ENCODE data around the gene HIVEP3. TPM values are rescaled to one million over a fixed set of nuclear protein-coding genes. Genes with fewer than 3 reads are reported as not detected.

The HIVEP3 gene
- total and polyA plus RNA-seq, 4 experiments from 2014 or later: 8.2 to 12.8 (median 10.8) TPM

GRCh38 chr1:41806472-41807155, 112.1 kb downstream of the HIVEP3 start:
- intact Hi-C loops (cut with micrococcal nuclease): no loop called here

GRCh38 chr1:41805771-41806471, 112.8 kb downstream of the HIVEP3 start:
- Histone ChIP-seq H3K27me3 (ENCODE audit: insufficient read depth, low read length) (no peaks in the 10 kb centered on the region), H3K4me1 (ENCODE audit: insufficient read depth, low read length) (peaks cover 72% of the 10 kb centered on the region), H3K4me3 (ENCODE audit: low read length in 2 of 2) (no peak overlapping the region), H3K36me3 (ENCODE audit: insufficient read depth, low read length) (no peaks in the 10 kb centered on the region), H3K27ac (ENCODE audit: low read depth, low read length) (peak overlapping the region; percentile 30), H3K9me3 (ENCODE audit: control insufficient read depth in 1 of 2, low read length in 2 of 2) (no peaks in the 10 kb centered on the region)
- Mint-ChIP-seq H3K4me1 (peaks cover 65 to 93% (median 71%) of the 10 kb centered on the region in 4 donors), H3K36me3 (no peaks in the 10 kb centered on the region), H3K27me3 (no peaks in the 10 kb centered on the region), H3K27ac (peak overlapping the region; percentile 74 to 97 (median 93)), H3K9me3 (no peaks in the 10 kb centered on the region), H3K4me3 (peak overlapping the region; percentile 15 to 86 (median 80))
- ChIA-PET POLR2A (ENCODE audit: partially characterized antibody) (interaction anchor here (1.5 to 6.3 kb wide), 5 partner anchors 13 to 229 kb away, joined by 3 to 35 read pairs (median 11); partner anchors contain the start of gene HIVEP3), CTCF (ENCODE audit: partially characterized antibody) (interaction anchor here (0.7 to 2.9 kb wide), 8 partner anchors 8 to 368 kb away, joined by 3 to 8 read pairs (median 4); no protein-coding TSS in a partner anchor)
- intact Hi-C loops (cut with micrococcal nuclease): no loop called here
- peak in 2 of 5 donors; percentile 31 to 63 for DNase-seq

More at GRCh38 chr1:41806472-41807155, 112.1 kb downstream of the HIVEP3 start:
- Mint-ChIP-seq H3K36me3 (no peaks in the 10 kb centered on the region), H3K4me3 (peak overlapping the region in 7 of 8 donors; percentile 74 to 86 (median 83)), H3K27ac (peak overlapping the region; percentile 74 to 97 (median 93)), H3K9me3 (no peaks in the 10 kb centered on the region), H3K27me3 (no peaks in the 10 kb centered on the region), H3K4me1 (peaks cover 67 to 93% (median 72%) of the 10 kb centered on the region in 4 donors)
- peak overlapping the region in 1 of 2 donors; percentile 20 for H3K4me3 ChIP-seq (ENCODE audit: low read length in 2 of 2)
- H3K27me3 ChIP-seq (ENCODE audit: insufficient read depth, low read length): no peaks in the 10 kb centered on the region
- peak in 4 of 5 donors; percentile 28 to 58 (median 31) for DNase-seq
- H3K4me1 ChIP-seq (ENCODE audit: insufficient read depth, low read length): peaks cover 72% of the 10 kb centered on the region
- H3K36me3 ChIP-seq (ENCODE audit: insufficient read depth, low read length): no peaks in the 10 kb centered on the region
- ChIA-PET POLR2A (ENCODE audit: partially characterized antibody) (interaction anchor here (0.6 to 6.3 kb wide), 5 partner anchors 14 to 229 kb away, joined by 3 to 35 read pairs (median 4); partner anchors contain the start of gene HIVEP3), CTCF (ENCODE audit: partially characterized antibody) (interaction anchor here (1.3 to 2.9 kb wide), 3 partner anchors 14 to 233 kb away, joined by 3 to 8 read pairs (median 3); no protein-coding TSS in a partner anchor)
- H3K27ac ChIP-seq (ENCODE audit: low read depth, low read length): peak overlapping the region; percentile 30
- H3K9me3 ChIP-seq (ENCODE audit: control insufficient read depth in 1 of 2, low read length in 2 of 2): no peaks in the 10 kb centered on the region

- Mint-ChIP-seq H3K27me3 (no peaks in the 10 kb centered on the region), H3K27ac (peak overlapping the region; percentile 11 to 93 (median 89)), H3K36me3 (peaks cover 0 to 1% of the 10 kb centered on the region in 2 donors), H3K4me1 (peaks cover 76 to 96% (median 84%) of the 10 kb centered on the region in 4 donors), H3K4me3 (peak overlapping the region in 6 of 8 donors; percentile 24 to 78 (median 53)), H3K9me3 (no peaks in the 10 kb centered on the region)
- CTCF ChIA-PET (ENCODE audit: partially characterized antibody): interaction anchor here (0.5 to 2.9 kb wide), 11 partner anchors 12 to 230 kb away, joined by 3 to 14 read pairs (median 5); no protein-coding TSS in a partner anchor
- Histone ChIP-seq H3K36me3 (ENCODE audit: insufficient read depth, low read length) (no peaks in the 10 kb centered on the region), H3K4me1 (ENCODE audit: insufficient read depth, low read length) (peaks cover 87% of the 10 kb centered on the region), H3K4me3 (ENCODE audit: low read length in 2 of 2) (no peak overlapping the region), H3K27me3 (ENCODE audit: insufficient read depth, low read length) (no peaks in the 10 kb centered on the region), H3K9me3 (ENCODE audit: control insufficient read depth in 1 of 2, low read length in 2 of 2) (no peaks in the 10 kb centered on the region), H3K27ac (ENCODE audit: low read depth, low read length) (no peak overlapping the region)
- POLR2A ChIA-PET (ENCODE audit: partially characterized antibody): interaction anchor here (0.9 to 6.3 kb wide), 11 partner anchors 12 to 369 kb away, joined by 3 to 35 read pairs (median 6); no protein-coding TSS in a partner anchor
- DNase-seq: peak in 2 of 5 donors; percentile 28
- intact Hi-C loops (cut with micrococcal nuclease): loop anchor here (5.0 kb wide), 1 partner anchor 233 kb away; no protein-coding TSS in a partner anchor
Observed at GRCh38 chr1:41804176-41804575, 114.5 kb downstream of the HIVEP3 start.

- H3K36me3 Mint-ChIP-seq: peaks cover 0 to 6% of the 10 kb centered on the region in 2 donors
- no peak for DNase-seq
- peak overlapping the region; percentile 75 to 97 (median 93) for H3K27ac Mint-ChIP-seq
- CTCF ChIA-PET (ENCODE audit: partially characterized antibody): interaction anchor here (0.5 to 2.9 kb wide), 5 partner anchors 11 to 229 kb away, joined by 3 to 14 read pairs (median 8); no protein-coding TSS in a partner anchor
- H3K4me1 Mint-ChIP-seq: peaks cover 77 to 98% (median 87%) of the 10 kb centered on the region in 4 donors
- no peaks in the 10 kb centered on the region for H3K36me3 ChIP-seq (ENCODE audit: insufficient read depth, low read length)
- POLR2A ChIA-PET (ENCODE audit: partially characterized antibody): interaction anchor here (0.9 to 6.3 kb wide), 12 partner anchors 11 to 370 kb away, joined by 3 to 35 read pairs (median 8); no protein-coding TSS in a partner anchor
- no peaks in the 10 kb centered on the region for H3K9me3 ChIP-seq (ENCODE audit: control insufficient read depth in 1 of 2, low read length in 2 of 2)
- peaks cover 87% of the 10 kb centered on the region for H3K4me1 ChIP-seq (ENCODE audit: insufficient read depth, low read length)
- no peaks in the 10 kb centered on the region for H3K9me3 Mint-ChIP-seq
- H3K4me3 Mint-ChIP-seq: peak overlapping the region; percentile 1 to 79 (median 72)
- H3K4me3 ChIP-seq (ENCODE audit: low read length in 2 of 2): peak overlapping the region in 1 of 2 donors; percentile 35
- H3K27me3 ChIP-seq (ENCODE audit: insufficient read depth, low read length): no peaks in the 10 kb centered on the region
- peak overlapping the region; percentile 55 for H3K27ac ChIP-seq (ENCODE audit: low read depth, low read length)
- H3K27me3 Mint-ChIP-seq: no peaks in the 10 kb centered on the region
- intact Hi-C loops (cut with micrococcal nuclease): loop anchor here (5.0 kb wide), 1 partner anchor 234 kb away; no protein-coding TSS in a partner anchor
Observed at GRCh38 chr1:41803656-41804055, 115.1 kb downstream of the HIVEP3 start.

- CTCF ChIA-PET (ENCODE audit: partially characterized antibody): interaction anchor here (0.8 to 2.6 kb wide), 6 partner anchors 11 to 229 kb away, joined by 3 to 14 read pairs (median 4); no protein-coding TSS in a partner anchor
- H3K27ac Mint-ChIP-seq: peak overlapping the region; percentile 75 to 97 (median 93)
- POLR2A ChIA-PET (ENCODE audit: partially characterized antibody): interaction anchor here (0.6 to 6.3 kb wide), 13 partner anchors 8 to 461 kb away, joined by 3 to 35 read pairs (median 6); partner anchors contain the start of gene HIVEP3
- Histone ChIP-seq H3K9me3 (ENCODE audit: control insufficient read depth in 1 of 2, low read length in 2 of 2) (no peaks in the 10 kb centered on the region), H3K36me3 (ENCODE audit: insufficient read depth, low read length) (no peaks in the 10 kb centered on the region), H3K4me1 (ENCODE audit: insufficient read depth, low read length) (peaks cover 87% of the 10 kb centered on the region), H3K27me3 (ENCODE audit: insufficient read depth, low read length) (no peaks in the 10 kb centered on the region), H3K27ac (ENCODE audit: low read depth, low read length) (peak overlapping the region; percentile 55), H3K4me3 (ENCODE audit: low read length in 2 of 2) (peak overlapping the region in 1 of 2 donors; percentile 35)
- H3K4me3 Mint-ChIP-seq: peak overlapping the region; percentile 12 to 79 (median 72)
- intact Hi-C loops (cut with micrococcal nuclease): loop anchor here (5.0 kb wide), 1 partner anchor 234 kb away; no protein-coding TSS in a partner anchor
- H3K9me3 Mint-ChIP-seq: no peaks in the 10 kb centered on the region
- peak; percentile 51 to 64 (median 59) for DNase-seq
- peaks cover 0 to 7% of the 10 kb centered on the region in 2 donors for H3K36me3 Mint-ChIP-seq
- H3K4me1 Mint-ChIP-seq: peaks cover 72 to 93% (median 82%) of the 10 kb centered on the region in 4 donors
- no peaks in the 10 kb centered on the region for H3K27me3 Mint-ChIP-seq
Observed at GRCh38 chr1:41802532-41803501, 115.9 kb downstream of the HIVEP3 start.
